SK-N-SH treated with all-trans-retinoic acid at 6 μM for 48 hours (cell line): ENCODE measurements around the gene BAX.

Experiments
- ATAC-seq: fragments of 200-7000 bp; cut with Tn5 transposase; 3 replicates; pipeline ENCODE4 v1.9.1; 2020; ENCODE audit warnings: mild to moderate bottlenecking, moderate library complexity
- ARNTL ChIP-seq: fragments of 450-650 bp; formaldehyde crosslinking; IDR thresholded peaks from 2 replicates; pipeline ENCODE4 v1.5.0; 2020; ENCODE audit warnings: low read depth, mild to moderate bottlenecking, moderate library complexity, borderline replicate concordance
- BACH2 ChIP-seq: fragments of 250-450 bp; sonication (Bioruptor Pico); IDR thresholded peaks from 2 replicates; pipeline ENCODE4 v1.9.0; 2021; ENCODE audit warnings: mild to moderate bottlenecking, borderline replicate concordance
- CSDC2 ChIP-seq: fragments of 250-450 bp; sonication (Bioruptor Pico); IDR thresholded peaks from 2 replicates; pipeline ENCODE4 v1.5.0; 2020; ENCODE audit warnings: mild to moderate bottlenecking, moderate library complexity
- CSRNP3 ChIP-seq: fragments of 250-450 bp; sonication (Bioruptor Pico); IDR thresholded peaks from 2 replicates; pipeline ENCODE4 v1.5.1; 2021; ENCODE audit warnings: mild to moderate bottlenecking, moderate library complexity
- GLIS3 ChIP-seq: fragments of 250-450 bp; sonication (Bioruptor Pico); IDR thresholded peaks from 2 replicates; pipeline ENCODE4 v1.5.0; 2020; ENCODE audit warnings: mild to moderate bottlenecking, moderate library complexity
- ISL1 ChIP-seq: fragments of 250-450 bp; sonication (Bioruptor Pico); IDR thresholded peaks from 2 replicates; pipeline ENCODE4 v2.1.2; 2022; ENCODE audit warnings: mild to moderate bottlenecking, moderate library complexity
- OSR1 ChIP-seq: fragments of 250-450 bp; sonication (Bioruptor Pico); IDR thresholded peaks from 2 replicates; pipeline ENCODE4 v1.8.0; 2022; ENCODE audit warnings: moderate library complexity, mild to moderate bottlenecking, inconsistent platforms
- PPARA ChIP-seq: fragments of 250-450 bp; sonication (Bioruptor Pico); IDR thresholded peaks from 2 replicates; pipeline ENCODE4 v1.5.0; 2020; ENCODE audit warnings: mild to moderate bottlenecking, borderline replicate concordance
- RARB ChIP-seq: fragments of 250-450 bp; sonication (Bioruptor Pico); IDR thresholded peaks from 2 replicates; pipeline ENCODE4 v1.8.0; 2021; ENCODE audit warnings: mild to moderate bottlenecking, moderate library complexity
- SNAI2 ChIP-seq: fragments of 250-450 bp; sonication (Bioruptor Pico); IDR thresholded peaks from 2 replicates; pipeline ENCODE4 v1.5.0; 2020; ENCODE audit warnings: mild to moderate bottlenecking, moderate library complexity
- TOX ChIP-seq: fragments of 250-450 bp; sonication (Bioruptor Pico); IDR thresholded peaks from 2 replicates; pipeline ENCODE4 v1.8.0; 2021; ENCODE audit warnings: mild to moderate bottlenecking, moderate library complexity, borderline replicate concordance
- ZFP3 ChIP-seq: fragments of 250-450 bp; sonication (Bioruptor Pico); IDR thresholded peaks from 2 replicates; pipeline ENCODE4 v1.5.0; 2020; ENCODE audit warnings: mild to moderate bottlenecking, moderate library complexity
- ZFP30 ChIP-seq: fragments of 450-650 bp; formaldehyde crosslinking; IDR thresholded peaks from 2 replicates; pipeline ENCODE4 v1.5.0; 2022; ENCODE audit warnings: mild to moderate bottlenecking, moderate library complexity
- ZNF565 ChIP-seq: fragments of 450-650 bp; formaldehyde crosslinking; conservative IDR thresholded peaks from 2 replicates; pipeline ENCODE4 v1.5.0; 2020; ENCODE audit warnings: low read depth, mild to moderate bottlenecking, moderate library complexity
- ZNF70 ChIP-seq: fragments of 450-650 bp; formaldehyde crosslinking; IDR thresholded peaks from 2 replicates; pipeline ENCODE4 v1.5.0; 2020; ENCODE audit warnings: mild to moderate bottlenecking, moderate library complexity
- ZNF8 ChIP-seq: fragments of 450-650 bp; formaldehyde crosslinking; IDR thresholded peaks from 2 replicates; pipeline ENCODE4 v1.5.0; 2020; ENCODE audit warnings: mild to moderate bottlenecking, moderate library complexity
- TF ChIP-seq, protein P1 (sequence below): fragments of 250-450 bp; sonication (Bioruptor Pico); IDR thresholded peaks from 2 replicates; pipeline ENCODE4 v1.8.0; 2021; ENCODE audit warnings: low read depth, mild to moderate bottlenecking, moderate library complexity, borderline replicate concordance
- TF ChIP-seq, protein P2 (sequence below): fragments of 250-450 bp; sonication (Bioruptor Pico); IDR thresholded peaks from 2 replicates; pipeline ENCODE4 v1.5.0; 2020; ENCODE audit warnings: mild to moderate bottlenecking, moderate library complexity
- TF ChIP-seq, protein P3 (sequence below): fragments of 250-450 bp; sonication (Bioruptor Pico); IDR thresholded peaks from 2 replicates; pipeline ENCODE4 v1.5.1; 2020; ENCODE audit warnings: low read depth, mild to moderate bottlenecking, moderate library complexity

The BAX gene

GRCh38 chr19:48992581-48993174 lies 38.0 kb downstream of the BAX start:
- peak; percentile 3 for ATAC-seq
- TF ChIP-seq, protein P1, sequence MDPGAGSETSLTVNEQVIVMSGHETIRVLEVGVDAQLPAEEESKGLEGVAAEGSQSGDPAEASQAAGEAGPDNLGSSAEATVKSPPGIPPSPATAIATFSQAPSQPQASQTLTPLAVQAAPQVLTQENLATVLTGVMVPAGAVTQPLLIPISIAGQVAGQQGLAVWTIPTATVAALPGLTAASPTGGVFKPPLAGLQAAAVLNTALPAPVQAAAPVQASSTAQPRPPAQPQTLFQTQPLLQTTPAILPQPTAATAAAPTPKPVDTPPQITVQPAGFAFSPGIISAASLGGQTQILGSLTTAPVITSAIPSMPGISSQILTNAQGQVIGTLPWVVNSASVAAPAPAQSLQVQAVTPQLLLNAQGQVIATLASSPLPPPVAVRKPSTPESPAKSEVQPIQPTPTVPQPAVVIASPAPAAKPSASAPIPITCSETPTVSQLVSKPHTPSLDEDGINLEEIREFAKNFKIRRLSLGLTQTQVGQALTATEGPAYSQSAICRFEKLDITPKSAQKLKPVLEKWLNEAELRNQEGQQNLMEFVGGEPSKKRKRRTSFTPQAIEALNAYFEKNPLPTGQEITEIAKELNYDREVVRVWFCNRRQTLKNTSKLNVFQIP (CRISPR knock-in tag), result no peak
- TF ChIP-seq ZFP30, result no peak

- ATAC-seq, result peak; percentile 92
- TF ChIP-seq ZNF8 (no peak), CSDC2 (CRISPR knock-in tag) (no peak), ZNF565 (CRISPR knock-in tag) (no peak), OSR1 (CRISPR knock-in tag) (no peak), RARB (CRISPR knock-in tag) (no peak), SNAI2 (CRISPR knock-in tag) (no peak), CSRNP3 (CRISPR knock-in tag) (no peak), ZNF70 (no peak), TOX (no peak), GLIS3 (CRISPR knock-in tag) (no peak), ISL1 (CRISPR knock-in tag) (no peak), PPARA (CRISPR knock-in tag) (no peak), ZFP3 (CRISPR knock-in tag) (no peak), ZFP30 (no peak), ARNTL (CRISPR knock-in tag) (no peak), BACH2 (CRISPR knock-in tag) (no peak)
- TF ChIP-seq, protein P2, sequence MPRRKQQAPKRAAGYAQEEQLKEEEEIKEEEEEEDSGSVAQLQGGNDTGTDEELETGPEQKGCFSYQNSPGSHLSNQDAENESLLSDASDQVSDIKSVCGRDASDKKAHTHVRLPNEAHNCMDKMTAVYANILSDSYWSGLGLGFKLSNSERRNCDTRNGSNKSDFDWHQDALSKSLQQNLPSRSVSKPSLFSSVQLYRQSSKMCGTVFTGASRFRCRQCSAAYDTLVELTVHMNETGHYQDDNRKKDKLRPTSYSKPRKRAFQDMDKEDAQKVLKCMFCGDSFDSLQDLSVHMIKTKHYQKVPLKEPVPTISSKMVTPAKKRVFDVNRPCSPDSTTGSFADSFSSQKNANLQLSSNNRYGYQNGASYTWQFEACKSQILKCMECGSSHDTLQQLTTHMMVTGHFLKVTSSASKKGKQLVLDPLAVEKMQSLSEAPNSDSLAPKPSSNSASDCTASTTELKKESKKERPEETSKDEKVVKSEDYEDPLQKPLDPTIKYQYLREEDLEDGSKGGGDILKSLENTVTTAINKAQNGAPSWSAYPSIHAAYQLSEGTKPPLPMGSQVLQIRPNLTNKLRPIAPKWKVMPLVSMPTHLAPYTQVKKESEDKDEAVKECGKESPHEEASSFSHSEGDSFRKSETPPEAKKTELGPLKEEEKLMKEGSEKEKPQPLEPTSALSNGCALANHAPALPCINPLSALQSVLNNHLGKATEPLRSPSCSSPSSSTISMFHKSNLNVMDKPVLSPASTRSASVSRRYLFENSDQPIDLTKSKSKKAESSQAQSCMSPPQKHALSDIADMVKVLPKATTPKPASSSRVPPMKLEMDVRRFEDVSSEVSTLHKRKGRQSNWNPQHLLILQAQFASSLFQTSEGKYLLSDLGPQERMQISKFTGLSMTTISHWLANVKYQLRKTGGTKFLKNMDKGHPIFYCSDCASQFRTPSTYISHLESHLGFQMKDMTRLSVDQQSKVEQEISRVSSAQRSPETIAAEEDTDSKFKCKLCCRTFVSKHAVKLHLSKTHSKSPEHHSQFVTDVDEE (CRISPR knock-in tag), result no peak
Measured at GRCh38 chr19:48993175-48994034, 38.7 kb downstream of the BAX start, which contains the start of the genes GYS1 and RUVBL2. Gene GYS1 (minus strand): TSS chr19:48993309. CDS start chr19:48993112, 197 bp downstream. Gene RUVBL2 (plus strand): TSS chr19:48993887. CDS start chr19:48993912, 25 bp downstream.

DNA sequence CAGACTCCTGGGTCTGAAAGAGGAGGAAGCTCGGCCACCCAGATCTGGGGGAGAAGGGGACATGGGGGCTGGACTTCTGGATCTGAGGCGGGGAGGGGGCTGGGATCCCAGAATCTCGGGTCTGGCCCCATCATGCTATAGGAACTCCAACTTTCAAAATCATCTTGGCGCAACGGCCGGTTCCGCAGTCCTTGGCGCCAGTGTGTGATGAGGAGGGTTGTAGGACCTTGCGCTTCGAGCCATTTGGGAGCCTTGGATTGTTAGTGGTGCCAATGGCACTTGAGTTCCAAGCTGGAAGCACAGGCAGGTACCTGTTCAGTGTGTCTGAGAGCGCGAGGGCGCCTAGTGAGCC lies 39.3 kb downstream of the BAX start:
- ATAC-seq, result no peak
- TF ChIP-seq, protein P3, sequence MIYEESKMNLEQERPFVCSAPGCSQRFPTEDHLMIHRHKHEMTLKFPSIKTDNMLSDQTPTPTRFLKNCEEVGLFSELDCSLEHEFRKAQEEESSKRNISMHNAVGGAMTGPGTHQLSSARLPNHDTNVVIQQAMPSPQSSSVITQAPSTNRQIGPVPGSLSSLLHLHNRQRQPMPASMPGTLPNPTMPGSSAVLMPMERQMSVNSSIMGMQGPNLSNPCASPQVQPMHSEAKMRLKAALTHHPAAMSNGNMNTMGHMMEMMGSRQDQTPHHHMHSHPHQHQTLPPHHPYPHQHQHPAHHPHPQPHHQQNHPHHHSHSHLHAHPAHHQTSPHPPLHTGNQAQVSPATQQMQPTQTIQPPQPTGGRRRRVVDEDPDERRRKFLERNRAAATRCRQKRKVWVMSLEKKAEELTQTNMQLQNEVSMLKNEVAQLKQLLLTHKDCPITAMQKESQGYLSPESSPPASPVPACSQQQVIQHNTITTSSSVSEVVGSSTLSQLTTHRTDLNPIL (CRISPR knock-in tag), result no peak
- no peak for TF ChIP-seq CSRNP3 (CRISPR knock-in tag)

DNA sequence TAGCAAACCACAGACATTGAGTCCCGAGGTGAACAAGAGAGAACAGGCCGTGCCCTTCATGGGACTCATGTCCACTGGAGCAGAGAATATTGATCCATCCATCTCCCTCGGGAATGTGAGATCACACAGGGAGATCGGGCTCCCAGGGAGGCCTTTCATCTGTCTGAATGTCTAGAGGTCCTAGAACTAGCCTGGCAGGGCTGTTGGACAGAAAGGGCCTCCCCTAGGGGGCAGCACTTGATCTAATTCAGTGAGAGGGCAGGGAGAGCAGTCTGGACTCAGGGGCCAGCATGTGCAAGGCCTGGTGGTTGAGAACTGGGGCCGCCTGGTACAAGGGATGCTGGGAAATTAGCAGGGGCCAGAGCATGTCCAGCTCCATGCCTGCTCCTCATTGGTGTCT lies 43.3 kb downstream of the BAX start:
- 0 out of 3 replicates have a peak, but pooled peaks have one; percentile 7 for ATAC-seq
- TF ChIP-seq CSRNP3 (CRISPR knock-in tag), result no peak
- TF ChIP-seq, protein P1 (CRISPR knock-in tag), result no peak
- no peak for TF ChIP-seq OSR1 (CRISPR knock-in tag)
- TF ChIP-seq, protein P3 (CRISPR knock-in tag), result no peak
